ENCODE measurements around the gene ZNF74. TPM values are rescaled to one million over a fixed set of nuclear protein-coding genes. Genes with fewer than 3 reads are reported as not detected.
"Not testable (repeated sequence)": the region's sequence is repeated elsewhere in the genome, so short reads cannot be mapped to it uniquely, and the experiment has no call there.

The ZNF74 gene
- total RNA-seq, 1 donor from 2014 or later, result 21.3 TPM

DNA sequence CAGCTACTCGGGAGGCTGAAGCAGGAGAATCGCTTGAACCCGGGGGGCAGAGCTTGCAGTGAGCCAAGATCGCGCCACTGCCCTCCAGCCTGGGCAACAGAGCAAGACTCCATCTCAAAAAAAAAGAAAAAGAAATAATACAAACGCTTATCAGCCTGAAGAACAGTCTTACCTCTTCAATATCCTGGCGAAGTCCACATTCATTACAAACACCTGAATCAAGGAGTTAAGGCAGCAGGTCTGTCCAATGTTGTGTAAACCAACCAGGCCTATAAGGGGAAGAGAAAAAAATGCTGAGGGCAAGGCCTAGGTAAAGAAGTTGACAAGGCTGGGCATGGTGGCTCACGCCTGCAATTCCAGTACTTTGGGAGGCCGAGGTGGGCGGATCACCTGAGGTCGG is 17.0 kb upstream of the ZNF74 start:
- DNase-seq, result not testable (repeated sequence)

DNA sequence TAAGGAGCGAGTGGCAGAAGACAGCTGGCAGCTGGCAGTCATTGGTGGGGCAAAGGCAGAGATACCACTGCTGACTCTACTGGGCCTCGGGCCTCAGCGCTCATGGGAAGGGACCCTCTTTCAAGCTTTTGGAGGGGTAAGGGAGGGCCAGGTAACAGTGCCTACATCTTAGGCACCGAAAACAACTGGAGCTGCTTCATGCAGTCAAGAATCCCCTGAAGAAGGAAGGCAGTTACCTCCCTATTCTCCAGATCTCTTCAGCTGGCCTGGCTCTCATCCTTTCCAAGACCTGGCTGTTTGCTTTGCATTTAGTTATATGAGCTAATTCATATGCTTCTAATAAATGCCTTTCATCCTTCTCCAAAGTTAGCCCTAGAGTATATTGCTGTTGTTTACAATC is 15.8 kb upstream of the ZNF74 start:
- no peak for DNase-seq

DNA sequence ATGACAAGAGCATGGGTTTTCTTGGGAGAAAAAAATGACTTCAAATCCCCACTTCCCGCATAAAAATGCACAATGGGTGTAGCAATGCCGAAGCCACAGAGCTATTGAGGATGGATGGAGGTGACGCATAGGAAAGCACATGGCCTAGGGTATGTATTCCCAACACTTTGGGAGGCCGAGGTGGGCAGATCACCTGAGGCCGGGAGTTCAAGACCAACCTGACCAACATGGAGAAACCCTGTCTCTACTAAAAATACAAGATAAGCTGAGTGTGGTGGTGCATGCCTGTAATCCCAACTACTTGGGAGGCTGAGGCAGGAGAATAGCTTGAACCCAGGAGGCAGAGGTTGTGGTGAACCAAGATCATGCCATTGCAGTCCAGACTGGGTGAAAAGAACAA is 15.3 kb upstream of the ZNF74 start:
- DNase-seq, result not testable (repeated sequence)

DNA sequence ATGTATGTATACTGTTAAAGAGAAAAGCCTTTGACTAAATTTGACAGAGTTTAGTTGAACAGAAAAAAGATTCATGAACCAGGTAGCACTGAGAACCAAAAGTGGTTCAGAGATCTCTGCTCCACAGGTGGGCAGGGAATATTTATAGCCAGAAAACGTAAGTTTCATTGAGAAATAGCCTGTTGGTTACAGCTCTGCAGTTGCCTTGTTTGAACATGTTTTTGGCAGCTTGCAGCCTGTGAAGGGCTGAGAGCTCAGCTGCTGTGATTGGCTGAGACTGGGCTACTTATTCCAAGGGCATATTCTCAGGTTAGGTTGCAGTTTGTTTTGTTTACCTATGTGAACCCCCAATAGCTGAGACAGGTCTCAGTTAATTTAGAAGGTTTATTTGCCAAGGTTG is 13.5 kb upstream of the ZNF74 start:
- DNase-seq, result no peak

DNA sequence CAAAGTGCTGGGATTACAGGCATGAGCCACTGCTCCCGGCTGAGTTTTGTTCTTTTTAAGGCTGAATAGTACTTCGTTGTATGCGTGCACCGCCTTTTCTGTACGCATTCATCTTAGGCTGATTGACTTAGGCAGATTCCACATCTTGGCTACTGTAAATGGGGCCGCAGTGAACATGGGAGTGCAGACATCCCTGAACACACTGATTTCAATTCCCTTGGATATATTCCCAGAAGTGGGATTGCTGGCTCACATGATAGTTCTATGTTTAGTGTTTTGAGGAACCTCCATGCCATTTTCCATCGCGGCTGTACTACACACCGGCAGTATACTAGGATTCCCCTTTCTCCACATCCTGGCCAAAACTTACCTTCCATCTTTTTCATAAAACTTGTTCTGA is 10.4 kb upstream of the ZNF74 start:
- no peak for DNase-seq

DNA sequence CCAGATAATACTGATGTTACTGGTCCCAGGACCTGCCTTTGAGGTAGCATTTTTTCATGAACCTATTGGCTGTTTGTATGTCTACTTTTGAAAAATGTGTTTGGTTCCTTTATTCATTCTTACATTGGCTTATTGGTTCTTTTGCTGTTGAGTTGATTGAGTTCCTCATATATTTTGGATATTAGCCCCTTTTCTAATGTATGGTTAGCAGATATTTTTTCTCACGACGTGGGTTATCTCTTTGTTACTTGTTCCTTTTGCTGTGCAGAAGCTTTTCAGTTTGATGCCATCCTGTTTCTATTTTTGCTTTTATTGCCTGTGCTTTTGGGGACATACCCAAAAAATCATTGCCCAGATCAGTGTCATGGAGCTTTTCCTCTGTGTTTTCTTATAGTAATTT is 9.8 kb upstream of the ZNF74 start:
- DNase-seq, result no peak

DNA sequence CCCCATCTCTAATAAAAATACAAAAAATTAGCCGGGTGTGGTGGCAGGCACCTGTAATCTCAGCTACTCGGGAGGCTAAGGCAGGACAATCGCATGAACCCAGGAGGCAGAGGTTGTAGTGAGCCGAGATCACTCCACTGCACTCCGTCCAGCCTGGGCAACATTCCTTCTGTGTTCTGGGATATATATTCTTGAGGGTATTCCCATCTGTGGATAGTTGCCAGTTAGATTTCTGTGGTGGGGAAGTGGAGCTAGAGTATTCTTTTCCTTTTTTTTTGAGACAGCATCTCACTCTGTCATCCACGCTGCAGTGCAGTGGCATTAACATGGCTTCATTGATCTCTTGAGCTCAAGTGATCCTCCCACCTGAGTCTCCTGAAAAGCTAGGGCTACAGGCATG is 9.1 kb upstream of the ZNF74 start:
- no peak for DNase-seq

DNA sequence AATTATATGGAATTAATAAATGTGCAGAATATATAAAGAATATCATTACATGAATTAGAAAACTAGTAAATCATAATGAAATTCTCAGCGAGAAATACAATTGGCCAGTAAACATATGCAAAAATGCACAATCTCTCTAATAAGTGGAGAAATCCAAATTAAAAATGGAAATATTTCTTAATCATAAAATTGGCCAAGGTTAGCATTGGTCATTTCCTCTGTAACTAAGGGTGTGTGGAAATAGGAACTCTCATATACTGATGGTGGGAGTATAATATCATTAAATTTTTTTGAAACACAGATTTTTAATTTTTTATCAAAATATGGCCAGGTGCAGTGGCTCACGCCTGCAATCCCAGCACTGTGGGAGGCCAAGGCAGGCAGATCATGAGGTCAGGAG is 7.6 kb upstream of the ZNF74 start:
- no peak for DNase-seq

DNA sequence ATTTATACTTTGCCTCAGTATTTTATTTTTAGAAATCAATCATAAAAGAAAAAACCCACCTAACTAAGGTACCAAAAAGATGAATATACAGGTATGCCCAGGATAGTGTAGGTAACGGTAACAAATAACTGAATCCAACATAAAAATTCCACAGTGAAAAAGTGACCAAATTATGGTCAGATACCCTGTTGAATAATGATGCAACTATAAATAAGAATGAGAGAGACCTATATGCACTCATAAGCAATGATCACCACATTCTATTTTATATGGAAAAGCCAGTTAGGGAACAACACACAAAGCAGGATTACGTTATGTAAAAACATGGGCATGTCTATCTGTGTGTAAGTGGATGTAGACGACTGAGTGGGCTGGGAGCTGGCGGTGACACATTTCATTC is 7.0 kb upstream of the ZNF74 start:
- no peak for DNase-seq

DNA sequence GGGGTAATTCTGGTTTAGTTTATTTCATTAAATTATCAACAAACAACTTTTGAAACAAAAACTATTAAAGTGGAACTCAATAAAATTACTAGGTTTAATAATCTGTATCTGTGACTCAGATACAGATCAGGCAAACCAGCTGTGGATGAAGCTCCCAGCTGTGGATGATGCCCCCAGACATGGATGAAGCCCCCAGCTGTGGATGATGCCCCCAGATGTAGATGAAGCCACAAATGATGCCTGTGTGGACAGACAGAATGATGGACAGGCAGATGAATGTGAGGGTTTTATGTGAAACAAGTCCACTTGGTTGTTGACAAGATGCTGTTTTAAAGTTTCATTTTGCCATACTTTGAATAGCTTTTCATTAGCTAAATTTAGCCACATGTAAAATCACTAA is 5.8 kb upstream of the ZNF74 start:
- DNase-seq, result no peak

DNA sequence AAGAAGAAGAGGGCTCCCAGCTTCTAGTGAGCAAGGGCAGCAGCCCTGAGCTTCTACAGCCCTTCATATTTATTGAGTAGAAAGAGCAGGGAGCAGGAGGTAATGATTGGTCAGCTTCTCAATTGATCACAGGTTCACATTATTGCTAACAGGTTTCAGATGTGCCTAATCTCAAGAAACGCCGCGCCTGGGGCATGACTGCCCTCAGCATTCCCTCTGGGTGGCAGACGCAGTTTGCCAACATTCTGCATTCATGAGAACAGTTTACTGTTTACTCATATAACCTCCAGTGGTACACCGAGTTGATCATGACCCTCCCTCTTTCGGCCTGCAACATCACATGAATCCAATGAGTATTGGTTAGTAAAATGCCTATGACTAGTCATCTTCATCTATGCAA is 4.7 kb upstream of the ZNF74 start:
- DNase-seq, result no peak

DNA sequence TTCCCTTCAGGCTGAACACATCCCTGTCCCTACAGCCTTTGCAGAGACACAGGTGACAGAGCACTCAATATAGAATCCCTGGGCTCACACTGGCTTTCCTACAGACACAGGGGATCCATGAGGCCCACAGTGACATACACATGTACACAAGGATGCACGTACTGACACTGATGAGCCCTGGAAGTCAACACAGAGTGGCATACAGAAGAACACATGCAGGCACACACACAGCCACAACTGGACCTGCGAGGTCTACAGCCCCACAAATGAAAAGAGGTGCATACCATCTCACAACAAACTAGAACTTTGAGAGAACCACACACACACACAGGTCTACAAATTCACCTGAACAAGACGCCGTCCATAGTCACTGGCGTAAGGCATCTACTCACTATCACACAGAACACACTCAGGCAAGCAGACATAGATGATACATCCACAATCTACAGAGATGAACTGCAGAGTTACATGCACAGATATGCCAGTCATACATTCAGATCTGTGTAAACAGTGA is 3.5 kb upstream of the ZNF74 start:
- DNase-seq, result no peak

DNA sequence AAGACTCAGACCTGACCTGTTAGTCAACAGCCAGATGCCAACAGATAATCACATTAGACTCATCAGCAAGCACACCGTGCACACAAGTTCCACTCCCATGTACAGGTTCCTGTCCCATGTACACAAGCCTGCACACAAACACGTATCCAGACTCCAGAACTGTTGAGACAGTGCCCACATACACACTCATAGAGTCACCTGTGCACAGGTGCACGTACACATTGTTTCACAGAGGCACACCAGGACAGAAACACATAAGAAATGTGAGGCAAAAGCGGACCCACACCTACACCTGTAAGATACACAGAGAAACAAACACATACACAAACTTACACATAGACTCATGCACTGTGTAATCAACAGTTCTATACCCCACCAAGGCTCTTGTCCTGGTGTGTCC is 2.7 kb upstream of the ZNF74 start:
- no peak for DNase-seq

DNA sequence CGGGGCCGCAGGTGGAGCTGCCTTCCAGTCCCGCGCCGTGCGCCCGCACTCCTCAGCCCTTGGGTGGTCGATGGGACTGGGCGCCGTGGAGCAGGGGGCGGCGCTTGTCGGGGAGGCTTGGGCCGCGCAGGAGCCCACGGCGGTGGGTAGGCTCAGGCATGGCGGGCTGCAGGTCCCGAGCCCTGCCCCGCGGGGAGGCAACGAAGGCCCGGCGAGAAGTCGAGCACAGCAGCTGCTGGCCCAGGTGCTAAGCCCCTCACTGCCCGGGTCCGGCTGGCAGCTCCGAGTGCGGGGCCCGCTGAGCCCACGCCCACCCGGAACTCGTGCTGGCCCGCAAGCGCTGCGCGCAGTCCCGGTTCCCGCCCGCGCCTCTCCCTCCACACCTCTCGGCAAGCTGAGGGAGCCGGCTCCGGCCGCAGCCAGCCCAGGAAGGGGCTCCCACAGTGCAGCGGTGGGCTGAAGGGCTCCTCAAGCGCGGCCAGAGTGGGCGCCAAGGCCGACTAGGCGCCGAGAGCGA is 1.5 kb upstream of the ZNF74 start:
- DNase-seq, result not testable (repeated sequence)

DNA sequence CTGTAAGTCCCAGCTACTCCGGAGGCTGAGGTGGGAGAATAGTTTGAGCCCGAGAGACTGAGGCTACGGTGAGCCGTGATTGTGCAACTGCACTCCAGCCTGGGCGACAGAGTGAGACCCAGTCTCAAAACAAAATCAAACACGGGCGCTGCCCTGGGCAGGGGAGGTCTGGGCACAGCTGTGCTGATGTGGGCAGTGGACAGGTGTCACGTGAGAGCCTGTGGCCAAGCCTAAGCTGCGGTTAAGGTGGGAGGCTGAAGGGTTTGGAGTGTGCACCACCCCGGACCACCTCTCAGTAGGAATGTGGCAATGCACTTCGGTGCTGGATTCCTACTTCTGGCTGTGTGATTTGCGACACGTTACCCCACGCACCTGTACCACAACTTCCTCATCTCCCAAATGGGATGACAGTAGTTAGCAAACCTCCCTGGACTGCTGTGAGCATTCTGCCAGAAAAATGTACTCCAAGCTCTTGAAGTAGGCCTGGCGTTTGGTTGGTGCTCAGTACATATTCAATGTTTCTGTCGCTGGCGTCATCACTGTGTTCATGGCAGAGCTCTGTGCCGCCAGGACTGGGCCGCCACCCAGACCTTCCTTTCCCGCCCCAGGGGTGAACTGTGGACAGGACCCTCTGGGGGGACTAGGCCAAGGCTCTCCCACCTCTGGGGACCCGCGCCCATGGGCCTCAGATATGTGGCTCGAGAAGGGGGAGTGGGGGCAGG is 807 bp upstream of the ZNF74 start:
- DNase-seq, result no peak

DNA sequence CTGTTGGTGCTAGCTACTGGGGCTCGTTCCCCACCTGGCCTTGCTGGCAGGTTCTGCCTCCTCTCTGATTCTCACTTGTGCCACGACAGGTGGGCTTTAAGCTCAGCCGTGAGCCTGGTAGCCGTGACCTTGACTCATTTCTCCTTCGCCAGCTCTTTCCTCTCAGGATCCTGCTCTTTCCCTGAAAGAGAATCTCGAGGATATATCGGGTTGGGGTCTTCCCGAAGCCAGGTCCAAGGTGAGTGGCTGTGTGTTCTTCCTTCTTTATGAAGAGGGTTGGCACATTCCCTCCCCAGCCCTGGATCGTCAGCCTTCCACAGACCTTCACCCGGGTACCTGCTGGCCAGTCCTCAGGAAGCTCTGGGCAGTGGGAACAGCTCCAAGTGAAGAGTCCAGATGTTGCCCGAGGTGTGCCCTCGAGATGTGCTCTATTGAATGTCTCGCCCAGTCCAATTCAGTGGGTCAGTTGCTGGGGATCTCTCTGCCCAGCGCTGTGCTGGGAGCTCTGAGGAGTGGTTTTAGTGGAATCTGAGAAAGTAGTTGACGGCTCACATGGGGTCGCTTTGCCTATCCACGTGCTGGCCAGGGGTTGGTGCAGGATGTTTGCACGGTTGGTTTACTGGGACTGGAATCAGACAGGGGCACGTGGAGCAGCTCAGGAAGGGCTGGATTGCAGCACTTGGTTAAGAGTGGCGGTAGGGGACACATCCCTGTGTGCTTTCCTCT is 1.4 kb downstream of the ZNF74 start:
- no peak for DNase-seq

DNA sequence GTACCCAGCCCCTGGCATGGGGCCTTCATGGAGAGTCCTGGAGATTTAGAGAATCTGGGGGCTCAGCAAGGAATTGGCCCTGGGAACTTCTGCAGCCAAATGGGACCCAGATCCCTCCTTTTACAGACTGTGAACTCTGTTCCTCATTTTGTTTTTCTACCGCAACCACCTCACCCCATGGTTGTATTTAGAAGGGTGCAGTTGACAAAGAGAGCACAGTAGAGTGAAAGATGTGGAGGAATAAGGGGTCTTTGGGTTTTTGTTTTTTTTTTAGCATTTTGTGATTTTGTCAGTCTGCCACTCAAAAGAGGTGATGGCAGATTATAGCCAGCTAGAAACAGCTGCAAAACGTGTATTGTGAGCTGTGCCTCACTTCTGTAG is 1.9 kb downstream of the ZNF74 start:
- no peak for DNase-seq

DNA sequence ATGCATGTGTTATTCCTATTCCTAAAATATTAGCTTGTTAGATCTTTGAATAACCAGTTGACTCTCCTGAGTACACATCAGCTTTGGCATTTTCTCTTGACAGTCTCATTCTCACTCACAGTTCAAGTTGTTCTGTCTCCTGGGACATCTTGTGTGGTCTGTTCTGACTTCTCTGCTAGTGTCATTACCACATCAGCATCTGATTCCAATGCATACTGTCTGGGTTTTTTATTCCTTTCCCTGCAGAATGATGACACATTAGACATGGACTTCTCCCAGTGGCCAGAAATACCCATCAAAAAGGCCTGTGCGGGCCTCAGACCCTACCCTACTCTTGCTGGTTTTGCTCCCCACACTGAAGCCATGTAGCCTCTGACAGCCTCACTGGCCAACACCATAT is 2.7 kb downstream of the ZNF74 start:
- DNase-seq, result no peak

DNA sequence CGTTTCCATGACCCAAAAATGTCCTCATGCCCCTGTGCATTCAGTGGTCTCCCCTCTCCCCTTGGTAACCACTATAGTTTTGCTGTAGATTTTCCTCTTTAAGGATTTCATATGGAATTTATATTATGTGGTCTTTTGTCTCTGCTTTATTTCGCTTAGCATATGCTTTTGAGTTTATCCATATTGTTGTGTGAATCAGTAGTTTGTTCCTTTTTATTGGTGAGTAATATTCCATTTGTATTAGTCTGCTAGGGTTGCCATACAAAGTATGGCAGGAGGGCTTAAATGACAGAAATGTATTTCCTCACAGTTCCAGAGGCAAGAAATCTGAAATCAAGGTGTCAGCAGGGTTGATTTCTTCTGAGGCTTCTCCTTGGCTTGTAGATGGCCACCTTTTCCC is 3.5 kb downstream of the ZNF74 start:
- DNase-seq, result no peak

DNA sequence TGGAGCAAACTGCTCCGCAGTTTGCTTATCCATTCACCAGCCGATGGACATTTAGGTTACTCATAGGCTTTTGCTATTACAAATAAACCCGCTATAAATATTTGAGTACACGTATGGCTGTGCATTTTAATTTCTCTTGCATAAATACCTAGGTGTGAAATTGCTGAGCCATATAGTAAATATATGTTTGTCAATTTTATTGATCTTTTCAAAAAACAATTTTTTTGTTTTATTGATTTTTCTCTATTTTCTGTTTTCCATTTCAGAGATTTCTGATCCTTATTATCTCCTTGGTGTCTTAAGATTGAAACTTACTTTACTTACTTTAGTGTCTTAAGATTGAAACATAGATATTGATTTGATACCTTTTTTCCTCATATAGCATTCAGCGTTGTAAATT is 4.5 kb downstream of the ZNF74 start:
- DNase-seq, result no peak

DNA sequence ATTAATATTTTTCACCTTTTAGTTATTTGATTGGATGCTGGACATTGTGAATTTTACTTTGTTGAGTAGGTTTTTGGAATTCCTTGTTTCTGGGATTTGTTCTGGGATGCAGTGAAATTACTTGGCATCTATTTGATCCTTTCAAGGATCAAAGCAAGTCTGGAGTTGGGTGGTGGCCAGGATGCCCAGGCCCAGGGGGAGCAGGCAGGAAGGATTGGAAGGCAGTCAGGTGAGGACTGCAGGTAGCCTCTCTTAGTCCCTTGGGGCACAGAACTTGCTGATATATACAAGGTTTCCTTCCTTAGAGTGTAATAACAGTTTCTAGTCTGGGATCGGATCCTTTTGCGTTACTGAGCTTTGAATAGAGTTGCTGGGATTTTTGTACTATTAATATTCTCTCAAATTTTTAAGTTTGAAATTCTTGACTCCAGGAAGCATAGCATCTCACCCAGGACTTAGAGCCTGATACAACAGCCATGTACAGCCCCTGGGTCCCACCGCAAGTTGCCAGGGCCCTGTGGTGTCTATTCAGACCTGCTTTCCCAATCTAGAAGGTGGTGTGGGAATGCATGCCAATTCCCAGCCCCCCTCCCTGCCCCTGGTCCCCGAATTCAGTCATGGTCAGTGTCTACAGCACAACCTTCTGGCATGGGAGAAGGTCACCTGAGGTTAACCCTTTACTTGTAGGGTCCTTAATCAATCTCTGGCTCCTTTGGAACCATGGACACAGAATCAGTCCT is 6.1 kb downstream of the ZNF74 start:
- DNase-seq, result no peak

DNA sequence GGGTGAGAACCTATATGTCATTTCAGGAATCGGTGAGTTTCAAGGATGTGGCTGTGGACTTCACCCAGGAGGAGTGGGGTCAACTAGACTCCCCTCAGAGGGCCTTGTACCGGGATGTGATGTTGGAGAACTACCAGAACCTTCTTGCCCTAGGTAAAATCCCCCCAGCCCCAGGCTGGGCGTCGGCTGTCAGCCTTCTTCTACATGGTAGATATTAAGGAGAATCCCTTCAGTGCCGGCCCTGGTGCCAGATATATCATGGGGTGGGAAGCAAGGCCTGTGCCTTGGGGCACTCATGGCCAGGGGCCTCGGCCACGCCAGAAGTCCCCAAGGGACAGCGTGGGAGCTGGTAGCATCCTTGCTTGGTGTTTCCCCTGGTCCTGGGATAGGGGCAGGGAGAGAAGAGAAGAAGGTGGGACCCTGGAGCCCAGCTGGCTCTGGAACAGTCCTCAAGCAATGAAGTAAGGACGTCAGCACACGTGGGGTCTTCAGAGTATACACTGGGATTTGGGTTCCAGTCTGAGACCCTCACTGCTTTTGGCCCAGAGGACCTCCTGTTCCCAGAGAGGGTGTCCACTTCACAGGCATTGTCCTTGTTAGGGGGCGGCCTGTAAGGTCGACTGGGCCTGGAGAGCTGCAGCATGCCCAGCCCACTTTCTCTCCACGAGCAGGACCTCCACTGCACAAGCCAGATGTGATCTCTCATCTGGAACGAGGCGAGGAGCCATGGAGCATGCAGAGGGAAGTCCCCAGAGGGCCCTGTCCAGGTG is 6.8 kb downstream of the ZNF74 start:
- no peak for DNase-seq
